Adipocyte (in vitro differentiated cells): Measurements from ENCODE around the gene NDUFAF4.

Experiments used
- DNase-seq: peaks from one replicate; pipeline ENCODE4 v3.0.0-alpha.2; 2015; ENCODE audit warnings: low read depth
- H3K27me3 ChIP-seq: replicated peaks from 2 replicates; pipeline ENCODE4 v1.7.0; 2013; ENCODE audit warnings: mild to moderate bottlenecking, low read length, moderate library complexity; ENCODE audit not compliant: control insufficient read depth, insufficient read depth
- H3K36me3 ChIP-seq: 2 replicates; pipeline ENCODE4 v1.7.0; 2013; ENCODE audit warnings: low read length, mild to moderate bottlenecking, moderate library complexity; ENCODE audit not compliant: control insufficient read depth, insufficient read depth, severe bottlenecking
- H3K4me1 ChIP-seq: 2 replicates; pipeline ENCODE4 v1.7.0; 2013; ENCODE audit warnings: mild to moderate bottlenecking, low read length, moderate library complexity; ENCODE audit not compliant: control insufficient read depth, insufficient read depth
- H3K4me3 ChIP-seq: 2 replicates; pipeline ENCODE4 v1.7.0; 2013; ENCODE audit warnings: mild to moderate bottlenecking, low read length, moderate library complexity
- H3K9ac ChIP-seq: 2 replicates; pipeline ENCODE4 v1.7.0; 2013; ENCODE audit warnings: mild to moderate bottlenecking, low read length, moderate library complexity
- H3K9me3 ChIP-seq: 2 replicates; pipeline ENCODE4 v1.7.0; 2013; ENCODE audit warnings: mild to moderate bottlenecking, low read length, moderate library complexity; ENCODE audit not compliant: control insufficient read depth

The NDUFAF4 gene

DNA sequence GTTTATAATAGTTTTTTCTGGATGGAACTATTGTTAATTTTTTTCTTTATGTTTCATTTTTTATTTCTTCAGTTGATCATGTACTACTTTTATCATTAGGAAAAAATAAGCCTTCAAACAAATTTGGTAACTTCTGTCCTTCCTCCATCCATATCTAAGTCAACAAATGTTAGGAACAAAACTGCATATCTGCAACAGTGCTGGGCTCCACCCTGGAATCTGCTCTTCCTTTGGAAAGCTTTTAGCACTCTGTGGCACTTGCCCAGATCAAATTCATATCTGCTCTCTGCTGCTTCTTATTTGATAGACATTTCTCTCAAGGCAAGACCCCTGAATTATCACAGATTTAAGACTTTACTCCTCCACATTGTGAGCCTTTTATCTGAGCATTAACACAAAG, 36.1 kb downstream of the NDUFAF4 start:
- Histone ChIP-seq H3K36me3 (no peaks in the 10 kb centered on the region), H3K9ac (no peak overlapping the region), H3K4me3 (no peak overlapping the region), H3K4me1 (no peaks in the 10 kb centered on the region), H3K27me3 (peaks cover 20% of the 10 kb centered on the region), H3K9me3 (no peaks in the 10 kb centered on the region)
- no peak for DNase-seq

DNA sequence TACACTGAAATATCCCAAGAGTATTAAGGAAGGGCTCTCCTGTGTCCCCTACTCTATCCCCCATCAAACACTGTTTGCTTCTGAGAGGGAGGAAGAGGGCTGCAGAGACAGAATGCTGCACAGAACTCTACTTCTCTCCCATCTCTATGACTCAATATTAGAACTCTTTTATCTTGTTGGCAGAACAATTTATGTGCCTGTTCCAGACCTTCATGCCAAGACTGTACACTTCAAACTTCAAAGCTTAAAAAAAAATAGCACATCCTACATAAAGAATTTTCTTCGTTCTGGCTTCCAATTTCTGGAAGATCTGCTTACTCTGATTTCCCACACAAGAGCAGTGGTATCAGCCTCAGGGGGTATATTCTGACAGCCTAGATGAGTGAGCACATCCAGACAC, 40.8 kb downstream of the NDUFAF4 start:
- H3K27me3 ChIP-seq, result peaks cover 11% of the 10 kb centered on the region
- H3K36me3 ChIP-seq, result no peaks in the 10 kb centered on the region
- H3K9me3 ChIP-seq, result no peaks in the 10 kb centered on the region
- H3K4me1 ChIP-seq, result no peaks in the 10 kb centered on the region
- no peak for DNase-seq
- H3K4me3 ChIP-seq, result no peak overlapping the region
- no peak overlapping the region for H3K9ac ChIP-seq

DNA sequence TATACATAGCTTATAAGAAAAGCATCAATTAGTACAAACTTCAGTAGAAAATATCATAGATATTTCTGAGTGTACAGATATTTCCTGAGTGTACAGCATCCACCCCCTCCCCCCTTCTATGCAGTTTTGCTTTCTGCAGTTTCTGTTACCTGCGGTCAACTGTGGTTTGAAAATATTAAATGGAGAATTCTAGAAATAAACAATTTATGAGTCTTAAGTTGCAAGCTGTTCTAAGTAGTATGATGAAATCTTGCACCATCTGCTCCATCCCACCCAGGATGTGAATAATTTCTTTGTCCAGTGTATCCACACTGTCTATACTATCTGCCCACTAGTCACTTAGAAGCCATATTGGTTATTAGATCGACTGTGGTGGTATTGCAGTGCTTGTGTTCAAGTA, 44.6 kb downstream of the NDUFAF4 start:
- DNase-seq, result no peak
- Histone ChIP-seq H3K4me1 (no peaks in the 10 kb centered on the region), H3K9me3 (no peaks in the 10 kb centered on the region), H3K4me3 (no peak overlapping the region), H3K9ac (no peak overlapping the region), H3K27me3 (peaks cover 11% of the 10 kb centered on the region), H3K36me3 (no peaks in the 10 kb centered on the region)

DNA sequence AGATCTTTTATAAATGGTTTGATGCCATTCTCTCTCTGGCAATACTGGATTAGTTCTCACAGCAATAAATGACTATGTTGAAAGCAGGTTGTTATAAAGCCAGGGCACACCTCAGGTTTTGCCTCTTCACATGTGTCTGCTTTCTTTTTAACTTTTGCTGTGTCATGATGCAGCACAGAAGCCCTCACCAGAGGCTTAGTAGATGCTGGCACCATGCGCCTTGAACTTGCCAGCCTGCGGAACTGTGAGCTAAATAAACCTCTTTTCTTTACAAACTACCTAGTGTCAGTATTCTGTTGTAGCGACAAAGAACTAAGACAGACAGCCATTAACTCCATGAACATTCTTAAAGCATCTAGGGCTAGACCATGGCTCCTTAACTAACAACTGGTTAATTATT, 45.1 kb downstream of the NDUFAF4 start:
- DNase-seq, result no peak
- no peaks in the 10 kb centered on the region for H3K36me3 ChIP-seq

DNA sequence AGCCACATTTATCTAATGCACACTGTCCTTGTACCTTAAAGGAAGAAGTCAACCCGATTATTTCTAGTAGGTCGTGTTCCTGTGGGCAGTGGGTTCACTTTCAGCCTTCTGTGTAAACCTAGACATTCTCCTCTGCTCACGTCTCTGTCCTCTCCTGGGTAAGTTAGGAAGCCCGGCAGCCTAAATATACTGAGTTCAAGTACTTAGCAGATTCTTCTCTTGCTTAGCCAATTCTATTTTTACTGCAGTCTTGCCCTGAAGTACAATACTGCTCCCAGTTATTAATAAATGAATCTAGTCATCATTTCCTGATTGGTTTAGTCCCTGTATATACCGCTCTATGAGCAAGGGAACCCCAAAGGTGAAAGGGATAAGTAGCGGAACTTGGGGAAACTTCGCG, 45.8 kb downstream of the NDUFAF4 start:
- Histone ChIP-seq H3K4me3 (no peak overlapping the region), H3K27me3 (peaks cover 3% of the 10 kb centered on the region), H3K4me1 (no peaks in the 10 kb centered on the region), H3K9ac (no peak overlapping the region), H3K9me3 (peaks cover 7% of the 10 kb centered on the region), H3K36me3 (no peaks in the 10 kb centered on the region)
- DNase-seq, result no peak

More for the DNA sequence above, 45.1 kb downstream of the NDUFAF4 start:
- H3K9ac ChIP-seq, result no peak overlapping the region
- peaks cover 10% of the 10 kb centered on the region for H3K27me3 ChIP-seq
- no peaks in the 10 kb centered on the region for H3K4me1 ChIP-seq
- H3K4me3 ChIP-seq, result no peak overlapping the region
- peaks cover under 1% of the 10 kb centered on the region for H3K9me3 ChIP-seq

DNA sequence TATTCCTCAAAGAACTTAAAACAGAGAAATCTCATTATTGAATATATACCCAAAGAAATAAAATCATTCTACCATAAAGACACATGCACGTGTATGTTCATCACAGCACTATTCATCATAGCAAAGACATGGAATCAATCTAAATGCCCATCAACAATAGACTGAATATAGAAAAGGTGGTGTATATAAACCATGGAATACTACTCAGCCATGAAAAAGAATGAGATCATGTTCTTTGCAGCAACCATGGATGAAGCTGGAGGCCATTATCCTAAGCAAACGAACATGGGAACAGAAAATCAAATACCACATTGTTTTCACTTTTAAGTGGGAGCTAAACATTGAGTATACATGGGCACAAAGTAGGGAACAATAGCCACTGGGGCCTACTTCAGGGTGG, 48.1 kb downstream of the NDUFAF4 start:
- Histone ChIP-seq H3K36me3 (no peaks in the 10 kb centered on the region), H3K4me3 (no peak overlapping the region), H3K9ac (no peak overlapping the region), H3K27me3 (no peaks in the 10 kb centered on the region), H3K9me3 (peaks cover 23% of the 10 kb centered on the region), H3K4me1 (no peaks in the 10 kb centered on the region)
- DNase-seq, result no peak

DNA sequence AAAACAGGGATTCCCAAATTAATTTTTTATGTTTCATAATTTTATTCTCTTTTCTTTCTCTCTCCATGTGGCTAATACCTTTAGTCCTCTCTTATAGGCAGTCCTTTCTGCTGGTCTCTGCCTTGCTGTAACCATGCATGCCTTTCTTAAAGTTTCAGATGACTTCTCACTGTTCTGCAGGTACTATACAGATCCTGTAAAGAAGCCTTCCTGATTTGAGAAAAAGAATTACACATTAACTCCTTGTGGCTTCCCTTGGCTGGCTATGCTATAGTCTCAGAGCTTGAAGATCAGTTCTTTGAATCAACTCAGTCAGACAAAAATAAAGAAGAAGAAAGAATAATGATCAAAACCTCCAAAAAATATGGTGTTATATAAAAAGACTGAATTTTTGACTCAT, 53.2 kb downstream of the NDUFAF4 start:
- Histone ChIP-seq H3K4me3 (no peak overlapping the region), H3K4me1 (no peaks in the 10 kb centered on the region), H3K27me3 (no peaks in the 10 kb centered on the region), H3K9me3 (peaks cover 28% of the 10 kb centered on the region), H3K9ac (no peak overlapping the region), H3K36me3 (no peaks in the 10 kb centered on the region)
- no peak for DNase-seq

DNA sequence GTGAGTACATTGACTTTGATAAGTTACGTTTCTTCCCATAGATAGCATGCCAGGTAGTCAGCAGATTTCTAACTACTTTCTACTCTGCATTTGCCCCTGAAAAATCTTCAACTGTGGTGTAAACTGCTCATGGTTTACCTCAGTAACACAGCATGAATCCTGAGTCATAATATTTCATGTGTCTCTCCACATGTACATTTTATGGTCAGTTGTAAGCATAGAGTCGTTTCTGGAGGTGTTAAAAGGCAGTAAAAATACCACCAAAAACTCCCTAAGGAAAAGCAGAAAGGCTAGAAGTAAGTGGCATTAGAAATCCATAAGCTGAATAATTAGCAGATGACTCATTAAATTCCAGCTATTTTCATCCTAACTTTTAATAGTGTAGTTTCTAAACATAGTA, 56.3 kb downstream of the NDUFAF4 start:
- DNase-seq, result no peak
- no peaks in the 10 kb centered on the region for H3K36me3 ChIP-seq
- H3K27me3 ChIP-seq, result peaks cover 9% of the 10 kb centered on the region
- peaks cover 5% of the 10 kb centered on the region for H3K4me1 ChIP-seq
- H3K9ac ChIP-seq, result no peak overlapping the region
- peaks cover 20% of the 10 kb centered on the region for H3K9me3 ChIP-seq
- no peak overlapping the region for H3K4me3 ChIP-seq
